ENCODE measurements around the gene CELF1. TPM values are rescaled to one million over a fixed set of nuclear protein-coding genes. Genes with fewer than 3 reads are reported as not detected.

CELF1 gene
- total RNA-seq, 6 experiments from 2014 or later = 66.3 to 86.5 (median 71.7) TPM

- 19% methylated on average over 3 of the region's 3 CpGs for WGBS (ENCODE audit: insufficient coverage, low coverage, low lambda C conversion rate, missing lambda C conversion rate)
These were observed 64.8 kb downstream of the CELF1 start for GRCh38 chr11:47488111-47488510.

GRCh38 chr11:47487421-47487820, 65.5 kb downstream of the CELF1 start:
- no peak for DNase-seq
- Histone ChIP-seq H3K4me1 (peaks cover 0 to 23% (median 0%) of the 10 kb centered on the region in 4 donors), H3K36me3 (peaks cover 11 to 44% (median 30%) of the 10 kb centered on the region in 4 donors), H3K9me3 (no peaks in the 10 kb centered on the region), H3K4me3 (no peak overlapping the region), H3K27me3 (no peaks in the 10 kb centered on the region), H3K27ac (peak overlapping the region; percentile 7 to 99 (median 96))
- no peak for ATAC-seq
- WGBS (ENCODE audit: insufficient coverage, low coverage, low lambda C conversion rate, missing lambda C conversion rate) = 91% methylated on average over 2 of the region's 2 CpGs
- no peak for TF ChIP-seq POLR2A (IDR thresholded peaks at IDR 0.05)
- no peak for TF ChIP-seq CTCF (IDR thresholded peaks at IDR 0.05)
- intact Hi-C loops (cut with DNase I) = no loop called here

More at GRCh38 chr11:47488111-47488510, 64.8 kb downstream of the CELF1 start:
- Histone ChIP-seq H3K9me3 (no peaks in the 10 kb centered on the region), H3K36me3 (peaks cover 10 to 37% (median 24%) of the 10 kb centered on the region in 4 donors), H3K4me1 (peaks cover 0 to 23% (median 0%) of the 10 kb centered on the region in 4 donors), H3K27me3 (no peaks in the 10 kb centered on the region), H3K4me3 (peak overlapping the region in 1 of 3 donors; percentile 10), H3K27ac (peak overlapping the region; percentile 7 to 99 (median 96))
- TF ChIP-seq CTCF (IDR thresholded peaks at IDR 0.05) (no peak), POLR2A (IDR thresholded peaks at IDR 0.05) (no peak)
- intact Hi-C loops (cut with DNase I) = no loop called here
- ATAC-seq (peak; percentile 84 to 90 (median 87)), DNase-seq (peak; percentile 38 to 83 (median 71))

GRCh38 chr11:47485107-47485506, 67.8 kb downstream of the CELF1 start:
- no peak for TF ChIP-seq CTCF (IDR thresholded peaks at IDR 0.05)
- TF ChIP-seq POLR2A (IDR thresholded peaks at IDR 0.05) = no peak
- Histone ChIP-seq H3K36me3 (peaks cover 16 to 67% (median 42%) of the 10 kb centered on the region in 4 donors), H3K4me1 (peaks cover 0 to 22% (median 0%) of the 10 kb centered on the region in 4 donors), H3K4me3 (no peak overlapping the region), H3K27me3 (no peaks in the 10 kb centered on the region), H3K9me3 (no peaks in the 10 kb centered on the region), H3K27ac (no peak overlapping the region)
- intact Hi-C loops (cut with DNase I) = no loop called here
- WGBS (ENCODE audit: insufficient coverage, low coverage, low lambda C conversion rate, missing lambda C conversion rate) = 78% methylated on average over 7 of the region's 7 CpGs
- ATAC-seq (no peak), DNase-seq (no peak)

- WGBS (ENCODE audit: insufficient coverage, low coverage, low lambda C conversion rate, missing lambda C conversion rate) = 91% methylated on average over 1 of the region's 1 CpG
- TF ChIP-seq POLR2A (IDR thresholded peaks at IDR 0.05) (no peak), CTCF (IDR thresholded peaks at IDR 0.05) (no peak)
These were observed 69.5 kb downstream of the CELF1 start for GRCh38 chr11:47483457-47483856.

More at GRCh38 chr11:47483457-47483856, 69.5 kb downstream of the CELF1 start:
- intact Hi-C loops (cut with DNase I) = no loop called here
- Histone ChIP-seq H3K4me1 (peaks cover 0 to 6% (median 0%) of the 10 kb centered on the region in 4 donors), H3K4me3 (no peak overlapping the region), H3K27ac (no peak overlapping the region), H3K9me3 (no peaks in the 10 kb centered on the region), H3K36me3 (peaks cover 20 to 83% (median 54%) of the 10 kb centered on the region in 4 donors), H3K27me3 (no peaks in the 10 kb centered on the region)
- no peak for DNase-seq
- no peak for ATAC-seq
